Cardiac septum (tissue), 1 donor: Measurements from ENCODE around the gene S1PR5. TPM values are rescaled to one million over a fixed set of nuclear protein-coding genes. Genes with fewer than 3 reads are reported as not detected.
"Not testable (repeated sequence)": the region's sequence is repeated elsewhere in the genome, so short reads cannot be mapped to it uniquely, and the experiment has no call there.

ENCODE experiments used
- DNase-seq: peaks from one replicate; pipeline ENCODE4 v3.0.0-alpha.2; 2020; ENCODE audit warnings: low spot score
- intact Hi-C: fragments of 100-400 bp; cut with DNase I; formaldehyde crosslinking; loops from one replicate; pipeline ENCODE4 v1.14.0; 2022
- total RNA-seq: library from RNA; stranded (reverse); fragmentation: NEBNext Ultra II Directional; extraction: Animal tissue kit (Norgen Biotek cat#: 25700); gene quantifications from one replicate; pipeline ENCODE4 v1.2.1, GENCODE V29; 2021
- donor health status: DM: no; HTN: no; CAD: no.

Gene S1PR5
- total RNA-seq, 1 donor from 2014 or later = 0.75 TPM

DNA sequence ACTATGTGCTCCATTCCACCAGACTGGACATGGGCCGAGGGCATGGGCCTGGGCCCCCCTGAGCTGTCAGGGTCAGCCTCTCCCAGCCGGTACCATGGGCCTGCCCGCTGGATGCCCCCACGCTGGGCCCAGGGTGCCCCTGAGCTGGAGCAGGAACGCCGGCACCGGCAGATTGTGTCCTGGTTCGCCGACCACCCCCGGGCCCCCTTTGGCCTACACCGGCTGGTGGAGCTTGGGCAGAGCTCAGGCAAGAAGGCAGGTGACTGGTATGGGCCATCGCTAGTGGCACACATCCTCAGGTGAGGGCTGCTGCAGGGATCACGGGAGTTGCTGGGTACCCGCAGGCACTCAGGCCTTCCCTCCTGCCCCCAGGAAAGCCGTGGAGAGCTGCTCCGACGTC lies 29.6 kb upstream of the S1PR5 start:
- no peak for DNase-seq
- intact Hi-C loops = no loop called here

DNA sequence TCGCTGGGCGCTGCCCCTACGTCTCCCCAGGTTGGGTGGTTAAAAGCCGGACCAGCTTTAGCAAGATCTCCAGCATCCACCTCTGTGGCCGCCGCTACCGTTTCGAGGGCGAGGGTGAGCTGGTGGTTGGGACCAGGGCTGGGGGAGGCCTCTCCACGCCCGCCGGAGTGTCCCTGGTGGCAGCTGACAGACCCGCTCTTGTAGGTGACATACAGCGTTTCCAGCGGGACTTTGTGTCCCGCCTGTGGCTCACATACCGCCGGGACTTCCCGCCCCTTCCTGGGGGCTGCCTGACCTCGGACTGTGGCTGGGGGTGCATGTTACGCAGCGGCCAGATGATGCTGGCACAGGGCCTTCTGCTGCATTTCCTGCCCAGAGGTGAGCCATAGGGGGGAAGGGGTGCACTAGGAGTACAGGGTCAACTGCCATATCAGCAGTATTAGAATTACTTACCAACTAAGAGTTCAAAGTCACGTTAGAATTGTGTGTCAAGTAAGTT lies 27.6 kb upstream of the S1PR5 start:
- no peak for DNase-seq
- intact Hi-C loops = loop anchor here (2.0 kb wide), 1 partner anchor 20 kb away; no protein-coding TSS in a partner anchor

DNA sequence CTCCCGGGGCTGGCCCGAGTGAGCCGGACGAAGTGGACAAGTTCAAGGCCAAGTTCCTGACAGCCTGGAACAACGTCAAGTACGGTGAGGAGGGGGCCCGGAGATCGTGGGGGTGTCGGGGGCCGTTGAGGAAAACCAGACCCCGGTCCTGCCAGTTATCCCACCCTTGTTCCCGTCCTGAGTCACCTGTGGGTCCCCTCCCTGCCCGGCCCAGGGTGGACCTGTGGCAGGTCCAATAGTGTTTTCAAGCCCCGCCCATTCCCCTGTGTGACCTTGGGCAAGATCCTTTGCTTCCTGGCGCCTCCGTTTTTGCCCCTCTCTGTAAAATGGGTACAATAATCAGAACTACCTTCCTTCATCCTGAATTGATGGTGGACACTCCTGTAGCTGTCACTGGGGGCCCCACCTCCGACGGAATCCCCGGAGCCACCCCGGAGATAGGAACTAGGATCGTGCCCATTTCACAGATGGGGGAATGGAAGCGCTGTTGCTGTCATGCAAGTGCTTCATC lies 27.1 kb upstream of the S1PR5 start:
- intact Hi-C loops = loop anchor here (2.0 kb wide), 1 partner anchor 21 kb away; no protein-coding TSS in a partner anchor
- DNase-seq = no peak

DNA sequence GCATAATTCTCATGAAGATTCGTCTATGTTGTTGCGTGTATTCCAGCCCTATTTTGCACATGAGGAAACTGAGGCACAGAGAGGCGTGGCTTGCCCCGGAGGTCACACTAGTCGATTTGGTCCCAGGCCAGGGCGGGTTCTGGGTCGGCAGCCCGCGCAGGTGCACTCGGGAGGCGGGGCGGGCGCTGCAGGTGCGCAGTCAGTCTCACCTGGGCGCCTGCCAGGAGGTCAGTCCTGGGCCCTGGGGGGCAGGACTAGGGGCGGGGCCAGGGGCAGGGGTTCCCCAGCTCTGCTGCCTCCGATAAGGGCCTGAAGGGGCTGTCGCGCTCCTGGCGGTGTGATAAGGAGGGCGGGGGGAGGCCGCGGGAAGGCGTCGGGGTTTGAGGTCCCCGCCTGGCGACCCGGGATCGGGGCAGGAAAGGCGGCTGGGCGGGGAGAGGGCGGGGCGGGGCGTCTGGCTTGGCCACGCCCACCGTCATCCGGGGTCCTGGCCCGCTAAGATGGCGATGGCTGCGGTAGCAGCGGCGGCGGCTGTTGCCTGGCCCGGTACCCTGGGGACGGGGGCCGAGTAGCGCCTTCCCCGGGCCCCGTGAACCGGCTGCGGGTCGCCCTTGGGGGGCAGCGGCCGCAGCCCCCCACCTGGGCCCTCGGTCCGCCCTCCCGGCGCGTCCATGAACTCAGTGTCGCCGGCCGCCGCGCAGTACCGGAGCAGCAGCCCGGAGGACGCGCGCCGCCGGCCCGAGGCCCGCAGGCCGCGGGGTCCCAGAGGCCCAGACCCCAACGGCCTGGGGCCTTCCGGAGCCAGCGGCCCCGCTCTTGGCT lies 26.4 kb upstream of the S1PR5 start, which contains the start of gene ATG4D:
TSS of gene ATG4D (plus strand) at position 485 of the 822 bp plus-strand sequence. CDS start at position 672, 187 bp downstream.
- peak; percentile 91 for DNase-seq
- intact Hi-C loops = loop anchor here (2.0 kb wide), 1 partner anchor 21 kb away; no protein-coding TSS in a partner anchor

DNA sequence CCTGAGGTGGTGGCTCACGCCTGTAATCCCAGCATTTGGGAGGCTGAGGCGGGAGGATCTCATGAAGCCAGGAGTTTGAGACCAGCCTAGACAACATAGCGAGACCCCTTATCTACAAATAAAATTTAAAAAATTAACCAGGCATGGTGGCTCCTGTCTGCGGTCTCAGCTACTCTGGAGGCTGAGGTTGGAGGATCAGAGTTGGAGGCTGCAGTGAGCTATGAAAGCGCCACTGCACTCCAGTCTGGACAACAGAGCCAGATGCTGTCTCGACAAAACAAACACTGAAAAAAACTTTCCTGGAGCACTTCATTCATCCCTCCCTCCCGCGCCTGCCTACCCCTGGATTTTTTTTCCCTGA lies 25.8 kb upstream of the S1PR5 start:
- intact Hi-C loops = no loop called here
- DNase-seq = no peak

DNA sequence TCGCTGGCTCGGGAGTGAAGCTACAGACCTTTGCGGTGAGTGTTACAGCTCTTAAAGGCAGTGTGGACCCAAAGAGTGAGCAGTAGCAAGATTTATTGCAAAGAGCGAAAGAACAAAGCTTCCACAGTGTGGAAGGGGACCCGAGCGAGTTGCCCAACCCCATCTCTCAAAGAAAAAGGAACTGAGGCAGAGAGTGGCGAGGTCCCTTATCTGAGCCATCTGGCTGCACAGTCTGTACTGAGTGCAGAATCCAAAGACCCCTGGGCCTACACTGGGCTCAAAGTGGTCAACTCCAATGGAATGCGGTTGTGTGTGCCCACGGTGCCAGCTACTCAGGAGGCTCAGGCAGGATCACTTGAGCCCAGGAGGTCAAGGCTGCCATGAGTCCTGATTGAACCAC lies 21.8 kb upstream of the S1PR5 start:
- DNase-seq, intact Hi-C loops: not testable (repeated sequence)

DNA sequence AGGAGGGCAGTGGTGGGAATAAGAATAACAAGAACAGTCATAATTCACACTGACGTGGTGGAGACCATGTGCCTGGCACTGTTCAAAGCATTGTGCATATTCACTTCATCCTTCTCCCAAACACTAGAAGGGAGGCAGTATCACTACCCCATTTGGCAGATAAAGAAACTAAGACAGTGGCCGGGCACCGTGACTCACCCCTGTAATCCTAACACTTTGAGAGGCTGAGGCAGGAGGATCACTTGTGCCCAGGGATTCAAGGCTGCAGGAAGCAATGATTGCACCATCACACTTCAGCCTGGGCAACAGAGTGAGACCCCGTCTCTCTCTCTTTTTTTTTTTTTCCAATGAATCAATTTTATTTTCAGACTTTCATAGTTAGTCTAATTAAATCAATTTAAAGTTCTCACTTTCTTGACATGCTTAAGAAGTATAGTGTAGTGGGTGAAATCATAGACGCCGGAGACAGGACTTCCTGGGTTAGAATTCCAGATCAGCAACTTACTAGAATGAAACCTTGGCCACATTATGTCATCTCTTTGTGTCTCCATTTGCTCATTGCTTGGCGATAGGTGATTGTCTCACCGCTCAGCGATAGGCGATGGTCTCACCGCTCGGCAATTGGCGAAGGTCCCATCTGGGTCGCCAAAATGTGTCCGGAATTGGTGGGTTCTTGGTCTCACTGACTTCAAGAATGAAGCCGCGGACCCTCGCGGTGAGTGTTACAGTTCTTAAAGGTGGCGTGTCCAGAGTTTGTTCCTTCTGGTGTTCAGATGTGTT lies 21.1 kb upstream of the S1PR5 start:
- no peak for DNase-seq
- intact Hi-C loops = no loop called here

DNA sequence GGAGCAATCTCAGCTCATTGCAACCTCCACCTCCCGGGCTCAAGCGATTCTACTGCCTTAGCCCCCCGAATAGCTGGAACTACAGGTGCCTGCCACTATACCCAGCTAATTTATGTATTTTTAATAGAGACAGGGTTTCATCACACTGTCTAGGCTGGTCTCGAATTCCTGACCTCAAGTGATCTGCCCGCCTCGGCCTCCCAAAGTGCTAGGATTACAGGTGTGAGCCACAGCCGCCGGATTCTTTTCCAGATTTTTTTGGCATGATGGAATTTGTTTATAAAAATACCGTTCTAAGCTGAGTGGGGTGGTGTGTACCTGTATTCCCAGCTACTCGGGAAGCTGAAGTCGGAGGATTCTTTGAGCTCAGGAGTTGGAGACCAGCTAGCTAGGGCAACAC lies 20.4 kb upstream of the S1PR5 start:
- intact Hi-C loops = no loop called here
- no peak for DNase-seq

DNA sequence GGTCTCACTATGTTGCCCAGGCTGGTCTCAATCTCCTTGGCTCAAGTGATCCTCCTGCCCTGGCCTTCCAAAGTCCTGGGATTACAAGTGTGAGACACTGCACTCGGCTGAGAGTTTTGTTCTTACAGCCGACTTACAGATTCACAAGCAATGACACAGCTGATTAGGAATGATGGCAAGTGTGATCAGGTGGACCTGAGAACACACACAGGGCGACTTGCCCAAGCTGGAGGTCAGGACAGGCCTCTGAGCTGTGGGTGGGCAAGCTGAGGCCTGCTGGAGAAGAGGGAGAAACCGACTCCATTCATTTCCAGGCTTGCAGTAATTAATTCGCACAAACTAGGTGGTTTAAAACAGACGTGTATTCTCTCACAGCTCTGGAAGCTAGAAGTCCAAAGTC lies 18.4 kb upstream of the S1PR5 start:
- intact Hi-C loops = no loop called here
- no peak for DNase-seq

DNA sequence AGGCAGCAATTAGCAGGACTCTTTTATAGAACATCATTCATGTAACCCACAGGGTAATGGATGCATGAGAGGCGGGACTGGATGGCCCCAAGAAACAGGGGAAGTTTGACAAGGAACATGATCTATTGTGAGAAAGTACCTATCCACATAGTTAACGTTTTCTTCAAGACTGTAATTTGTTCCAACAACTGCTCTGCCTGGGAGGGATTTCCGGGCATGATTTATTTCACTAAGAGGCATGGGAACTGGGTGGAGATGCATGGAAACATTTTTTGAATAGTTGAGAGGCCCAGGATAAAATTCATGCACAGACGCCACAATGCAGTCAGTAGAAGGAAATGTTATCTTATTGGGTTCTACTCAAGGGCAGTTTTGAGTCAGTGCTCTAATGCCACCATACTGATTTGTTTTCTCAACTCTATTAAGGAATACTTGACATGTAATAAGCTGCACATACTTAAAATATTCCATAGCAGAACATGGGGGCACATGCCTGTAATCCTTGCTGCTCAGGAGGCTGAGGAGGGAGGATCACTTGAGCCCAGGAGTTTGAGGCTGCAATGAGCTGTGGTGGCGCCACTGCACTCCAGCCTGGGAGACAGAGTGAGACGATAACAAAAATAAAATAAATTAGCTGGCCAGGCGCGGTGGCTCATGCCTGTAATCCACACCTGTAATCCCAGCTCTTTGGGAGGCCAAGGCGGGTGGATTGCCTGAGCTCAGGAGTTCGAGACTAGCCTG lies 16.6 kb upstream of the S1PR5 start:
- intact Hi-C loops = no loop called here

DNA sequence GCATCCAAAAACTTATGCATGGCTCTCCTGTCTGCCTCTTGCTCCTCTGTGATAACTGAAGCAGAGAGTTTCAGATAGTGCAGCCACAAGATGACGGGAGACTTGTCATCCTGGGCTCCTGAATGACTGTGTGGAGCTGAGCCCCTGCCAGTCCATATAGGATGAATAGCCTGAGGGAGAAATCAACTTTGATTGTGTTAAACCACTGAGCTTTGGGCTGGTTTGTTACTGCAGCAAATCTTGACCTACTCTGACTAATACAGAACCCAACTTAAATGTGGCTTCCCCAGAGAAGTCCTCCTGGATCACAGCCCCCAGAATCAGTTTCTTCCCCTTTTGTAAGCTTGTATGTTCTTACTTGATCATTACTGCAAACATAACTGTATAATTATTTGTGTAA lies 15.2 kb upstream of the S1PR5 start:
- no peak for DNase-seq
- intact Hi-C loops = no loop called here

More for the DNA sequence above, 16.6 kb upstream of the S1PR5 start:
- no peak for DNase-seq

DNA sequence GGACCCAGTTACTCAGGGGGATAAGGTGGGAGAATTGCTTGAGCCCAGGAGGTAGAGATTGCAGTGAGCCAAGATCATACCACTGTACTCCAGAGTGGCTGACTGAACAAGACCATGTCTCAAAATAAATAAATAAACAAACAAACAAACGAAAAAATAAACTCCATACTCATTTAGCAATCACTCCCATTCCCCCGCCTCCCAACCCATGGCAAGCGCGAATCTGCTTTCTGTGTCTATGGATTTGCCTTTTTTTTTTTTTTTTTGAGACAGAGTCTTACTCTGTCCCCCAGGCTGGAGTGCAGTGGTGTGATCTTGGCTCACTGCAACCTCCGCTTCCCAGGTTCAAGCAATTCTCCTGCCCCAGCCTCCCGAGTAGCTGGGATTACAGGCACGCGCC lies 9.6 kb upstream of the S1PR5 start:
- DNase-seq, intact Hi-C loops: not testable (repeated sequence)

DNA sequence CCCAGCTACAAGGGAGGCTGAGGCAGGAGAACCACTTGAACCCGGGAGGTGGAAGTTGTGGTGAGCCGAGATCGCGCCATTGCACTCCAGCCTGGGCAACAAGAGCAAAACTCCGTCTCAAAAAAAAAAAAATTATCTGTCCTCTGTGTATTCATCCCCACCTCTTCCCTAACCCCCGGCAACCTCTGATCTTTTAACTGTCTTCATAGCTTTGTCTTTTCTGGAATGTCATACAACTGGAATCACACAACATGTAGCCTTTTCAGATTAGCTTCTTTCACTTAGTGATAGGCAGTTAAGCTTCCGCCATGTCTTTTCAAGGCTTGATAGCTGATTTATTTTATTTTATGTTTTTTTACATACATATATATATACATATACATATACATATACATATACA lies 8.4 kb upstream of the S1PR5 start:
- intact Hi-C loops = no loop called here
- no peak for DNase-seq

DNA sequence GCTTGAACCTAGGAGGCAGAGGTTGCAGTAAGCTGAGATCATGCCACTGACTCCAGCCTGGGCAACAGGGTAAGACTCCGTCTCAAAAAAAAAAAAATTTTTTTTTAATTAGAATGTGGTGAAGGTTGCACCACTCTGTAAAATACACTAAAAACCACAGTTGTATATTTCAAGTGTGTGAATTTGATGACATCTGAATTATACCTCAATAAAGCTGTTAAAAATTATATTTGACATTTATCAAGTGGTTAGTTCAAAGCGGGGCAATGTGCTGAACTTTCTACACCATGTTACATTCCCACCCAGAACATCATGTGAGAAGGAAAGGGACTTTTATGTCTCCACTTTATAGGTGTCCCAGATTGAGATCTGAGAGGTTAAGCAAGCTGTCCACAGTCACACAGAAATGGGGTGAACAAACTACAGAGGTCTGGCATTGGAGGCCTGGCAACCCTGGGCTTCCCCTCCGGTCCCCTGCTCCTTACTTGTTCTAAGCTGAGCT lies 5.9 kb upstream of the S1PR5 start:
- intact Hi-C loops = no loop called here
- no peak for DNase-seq

DNA sequence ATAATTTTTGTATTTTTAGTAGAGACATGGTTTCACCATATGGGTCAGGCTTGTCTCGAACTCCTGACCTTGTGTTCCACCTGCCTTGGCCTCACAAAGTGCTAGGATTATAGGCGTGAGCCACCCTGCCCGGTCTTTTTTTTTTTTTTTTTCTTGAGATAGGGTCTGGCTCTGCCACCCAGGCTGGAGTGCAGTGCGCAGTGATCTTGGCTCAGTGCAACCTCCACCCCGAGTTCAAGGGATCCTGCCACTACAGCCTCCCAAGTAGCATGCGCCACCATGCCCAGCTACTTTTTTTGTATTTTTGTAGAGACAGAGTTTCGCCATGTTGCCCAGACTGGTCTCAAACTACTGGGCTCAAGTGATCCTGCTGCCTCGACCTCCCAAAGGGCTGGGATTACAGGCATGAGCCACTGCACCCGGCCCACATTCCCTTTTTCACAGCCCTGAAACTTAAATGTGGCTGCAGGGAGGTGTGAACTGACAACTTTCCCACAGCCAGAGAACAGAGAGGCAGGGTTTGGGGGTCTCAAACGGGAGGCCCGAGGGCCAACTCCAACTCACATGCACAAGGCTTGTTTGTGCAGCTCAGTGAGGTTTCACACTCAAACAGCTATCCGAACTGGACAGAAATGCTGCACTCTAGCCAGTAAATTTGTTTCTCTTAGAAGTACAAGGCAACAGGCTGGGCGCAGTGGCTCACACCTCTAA lies 4.4 kb upstream of the S1PR5 start:
- no peak for DNase-seq
- intact Hi-C loops = no loop called here

DNA sequence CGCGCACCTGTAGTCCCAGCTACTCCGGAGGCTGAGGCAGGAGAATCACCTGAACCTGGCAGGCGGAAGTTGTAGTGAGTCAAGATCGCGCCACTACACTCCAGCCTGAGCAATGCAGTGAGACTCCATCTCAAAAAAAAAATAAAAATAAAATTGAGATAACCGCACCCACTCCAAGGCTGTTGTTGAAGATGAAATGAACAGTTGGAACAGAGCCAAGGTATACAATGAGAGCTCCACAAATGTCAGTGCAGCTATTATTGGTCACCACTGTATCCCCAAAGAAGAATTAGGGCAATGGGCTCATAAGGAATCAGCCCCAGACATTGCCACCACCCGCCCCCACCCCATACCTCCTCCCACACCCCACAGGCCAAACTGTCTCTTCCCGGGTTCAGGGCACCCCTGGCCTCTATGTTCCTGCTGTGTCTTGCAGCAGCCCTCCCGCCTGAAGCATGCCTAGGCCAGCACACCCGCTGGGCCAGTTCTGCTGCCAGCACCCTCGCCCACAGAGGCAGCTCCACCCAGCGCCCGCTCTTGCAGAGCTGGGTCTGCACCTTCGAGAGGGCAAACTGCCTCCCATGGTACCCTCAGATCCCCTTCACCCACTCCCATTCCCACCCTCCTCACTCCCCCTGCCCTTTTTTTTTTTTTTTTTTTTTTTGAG lies 3.5 kb upstream of the S1PR5 start:
- intact Hi-C loops = no loop called here
- DNase-seq = no peak

DNA sequence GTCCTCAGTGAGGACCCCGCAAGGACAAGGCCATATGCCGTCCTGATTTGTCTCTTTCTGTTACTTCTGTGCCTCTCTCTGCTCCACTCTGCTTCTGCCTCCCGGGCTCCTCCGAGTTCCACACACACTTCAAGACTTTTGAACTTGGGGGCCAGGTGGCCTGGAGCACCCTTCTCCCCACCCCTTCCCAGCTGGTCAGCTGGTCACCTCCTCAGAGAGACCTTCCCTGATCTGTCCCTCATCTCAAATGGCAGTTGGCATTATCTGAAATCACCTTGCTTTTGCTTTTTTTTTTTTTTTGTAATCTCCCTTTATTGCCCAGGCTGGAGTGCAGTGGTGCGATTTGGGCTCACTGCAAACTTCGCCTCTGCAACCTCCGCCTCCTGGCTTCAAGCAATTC lies 2.2 kb upstream of the S1PR5 start:
- DNase-seq = no peak
- intact Hi-C loops = no loop called here
